ENCODE measurements around the gene METTL1.
A peak's percentile ranks its signal among the peaks of the same experiment; 100 is the strongest.
"Not testable (repeated sequence)": the region's sequence is repeated elsewhere in the genome, so short reads cannot be mapped to it uniquely, and the experiment has no call there.

Gene METTL1

GRCh38 chr12:57797933-57798332 lies 26.0 kb upstream of the METTL1 start:
- no peak for DNase-seq (ENCODE audit: low spot score)

- DNase-seq (ENCODE audit: low spot score), result no peak
Measured at GRCh38 chr12:57796996-57797395, 25.1 kb upstream of the METTL1 start.

GRCh38 chr12:57795354-57795753 lies 23.4 kb upstream of the METTL1 start:
- no peak for DNase-seq (ENCODE audit: low spot score)

- no peak for DNase-seq (ENCODE audit: low spot score)
Measured at GRCh38 chr12:57793920-57794319, 22.0 kb upstream of the METTL1 start.

GRCh38 chr12:57783861-57784260 lies 12.0 kb upstream of the METTL1 start:
- no peak for DNase-seq (ENCODE audit: low spot score)

- no peak for DNase-seq (ENCODE audit: low spot score)
Measured at GRCh38 chr12:57783466-57783801, 11.5 kb upstream of the METTL1 start.

GRCh38 chr12:57782608-57783465 lies 10.9 kb upstream of the METTL1 start, which contains the start of gene TSFM:
TSFM (plus strand) TSS chr12:57782787; CDS start chr12:57782802, 15 bp downstream.
- peak; percentile 76 for DNase-seq (ENCODE audit: low spot score)

GRCh38 chr12:57782243-57782607 lies 10.3 kb upstream of the METTL1 start:
- DNase-seq (ENCODE audit: low spot score), result no peak

- no peak for DNase-seq (ENCODE audit: low spot score)
Measured at GRCh38 chr12:57781801-57782200, 9.9 kb upstream of the METTL1 start.

- DNase-seq (ENCODE audit: low spot score), result no peak
Measured at GRCh38 chr12:57781244-57781643, 9.3 kb upstream of the METTL1 start.

GRCh38 chr12:57780284-57780897 lies 8.5 kb upstream of the METTL1 start:
- no peak for DNase-seq (ENCODE audit: low spot score)

GRCh38 chr12:57779736-57780135 lies 7.8 kb upstream of the METTL1 start:
- no peak for DNase-seq (ENCODE audit: low spot score)

- no peak for DNase-seq (ENCODE audit: low spot score)
Measured at GRCh38 chr12:57777911-57778310, 6.0 kb upstream of the METTL1 start.

GRCh38 chr12:57777367-57777766 lies 5.5 kb upstream of the METTL1 start:
- no peak for DNase-seq (ENCODE audit: low spot score)

- no peak for DNase-seq (ENCODE audit: low spot score)
Measured at GRCh38 chr12:57776247-57776587, 4.3 kb upstream of the METTL1 start.

GRCh38 chr12:57775563-57776246 lies 3.8 kb upstream of the METTL1 start:
- no peak for DNase-seq (ENCODE audit: low spot score)

GRCh38 chr12:57775044-57775443 lies 3.1 kb upstream of the METTL1 start:
- DNase-seq (ENCODE audit: low spot score), result no peak

- DNase-seq (ENCODE audit: low spot score), result not testable (repeated sequence)
Measured at GRCh38 chr12:57774634-57775033, 2.7 kb upstream of the METTL1 start.

GRCh38 chr12:57772429-57773322 lies 771 bp upstream of the METTL1 start, which contains the start of gene EEF1AKMT3:
EEF1AKMT3 (plus strand) TSS chr12:57772614; CDS start chr12:57772725, 111 bp downstream.
- peak; percentile 52 for DNase-seq (ENCODE audit: low spot score)

GRCh38 chr12:57771236-57771872 lies 551 bp downstream of the METTL1 start:
- DNase-seq (ENCODE audit: low spot score), result peak; percentile 95

GRCh38 chr12:57770734-57771133 lies 1.2 kb downstream of the METTL1 start:
- no peak for DNase-seq (ENCODE audit: low spot score)

GRCh38 chr12:57769594-57769993 lies 2.3 kb downstream of the METTL1 start:
- DNase-seq (ENCODE audit: low spot score), result no peak
